ENCODE data around the gene TLCD3A.

GRCh38 chr17:732902-733720 lies 715 bp downstream of the TLCD3A start:
- TF ChIP-seq MAX (CRISPR knock-in tag; IDR thresholded peaks at IDR 0.05), result 0 out of 2 replicates have a peak, but pooled peaks have one; percentile 25
- TF ChIP-seq POLR2AphosphoS5 (IDR thresholded peaks at IDR 0.05; ENCODE audit: control insufficient read depth, insufficient read depth, low read depth, low read length), result no peak
- no peak for TF ChIP-seq CTCF (IDR thresholded peaks at IDR 0.05 in 2 of 3, conservative IDR thresholded peaks at IDR 0.05 in 1 of 3; ENCODE audit: insufficient read depth in 2 of 3, low read depth in 1 of 3, low read length in 3 of 3)
- no peak for TF ChIP-seq CHD2 (IDR thresholded peaks at IDR 0.05; ENCODE audit: low read depth, low read length)
- TF ChIP-seq PRPF4 (IDR thresholded peaks at IDR 0.05; ENCODE audit: insufficient read depth, low read depth, low read length, poor library complexity, severe bottlenecking), result no peak
- TF ChIP-seq EP300 (IDR thresholded peaks at IDR 0.05; ENCODE audit: low read length), result no peak
- no peak for TF ChIP-seq E2F4 (CRISPR knock-in tag; IDR thresholded peaks at IDR 0.05; ENCODE audit: low read depth)

Data from K562 (cell line).